Measurements from ENCODE around the gene MAST1.
A peak's percentile ranks its signal among the peaks of the same experiment; 100 is the strongest.

The MAST1 gene

GRCh38 chr19:12801466-12802266 lies 36.6 kb upstream of the MAST1 start, which contains the start of the genes PRDX2 and THSD8 (continued):
- TF ChIP-seq AEBP2 (tag by site-specific recombination; IDR thresholded peaks at IDR 0.05; ENCODE audit: borderline replicate concordance) (peak; percentile 9; the same call in 1 of the 2 replicates), ZNF596 (tag by site-specific recombination; IDR thresholded peaks at IDR 0.05) (peak; percentile 42; the same call in 1 of the 2 replicates), ZNF391 (tag by site-specific recombination; IDR thresholded peaks at IDR 0.05; ENCODE audit: borderline replicate concordance, low read depth) (peak; percentile 27), ZNF24 (tag by site-specific recombination; IDR thresholded peaks at IDR 0.05) (no peak), ATF2 (tag by site-specific recombination; IDR thresholded peaks at IDR 0.05; ENCODE audit: low read depth) (no peak), ZNF513 (tag by site-specific recombination; IDR thresholded peaks at IDR 0.05) (peak; percentile 36; the same call in 1 of the 2 replicates), PRDM1 (tag by site-specific recombination; IDR thresholded peaks at IDR 0.05) (no peak), ZNF626 (tag by site-specific recombination; IDR thresholded peaks at IDR 0.05) (no peak), ZIC2 (tag by site-specific recombination; IDR thresholded peaks at IDR 0.05) (peak; percentile 74), MEIS1 (CRISPR knock-in tag; IDR thresholded peaks at IDR 0.05; ENCODE audit: borderline replicate concordance) (no peak), ZBTB44 (tag by site-specific recombination; IDR thresholded peaks at IDR 0.05) (peak; percentile 63; the same call in 1 of the 2 replicates), ZNF266 (tag by site-specific recombination; IDR thresholded peaks at IDR 0.05; ENCODE audit: low read depth) (no peak), KLF17 (tag by site-specific recombination; IDR thresholded peaks at IDR 0.05) (peak; percentile 71), ZNF654 (tag by site-specific recombination; IDR thresholded peaks at IDR 0.05; ENCODE audit: low read depth) (no peak), PBX3 (CRISPR knock-in tag; IDR thresholded peaks at IDR 0.05) (no peak; the same call in none of the 2 replicates), ZNF23 (tag by site-specific recombination; IDR thresholded peaks at IDR 0.05; ENCODE audit: borderline replicate concordance) (no peak), GLIS1 (tag by site-specific recombination; IDR thresholded peaks at IDR 0.05) (peak; percentile 49), GLI2 (tag by site-specific recombination; IDR thresholded peaks at IDR 0.05; ENCODE audit: borderline replicate concordance, low read depth) (no peak), ZNF518A (tag by site-specific recombination; conservative IDR thresholded peaks at IDR 0.05; ENCODE audit: low read depth) (no peak), KLF16 (tag by site-specific recombination; IDR thresholded peaks at IDR 0.05) (peak; percentile 59), CTCF (tag by site-specific recombination; IDR thresholded peaks at IDR 0.05) (0 out of 2 replicates have a peak, but pooled peaks have one; percentile 70), ZNF324 (tag by site-specific recombination; IDR thresholded peaks at IDR 0.05) (peak; percentile 50)
